ENCODE data around the gene MON2.

GRCh38 chr12:62605981-62606380 is 139.4 kb downstream of the MON2 start:
- no peak for TF ChIP-seq POLR2A (IDR thresholded peaks at IDR 0.05)
- TF ChIP-seq, protein P1, sequence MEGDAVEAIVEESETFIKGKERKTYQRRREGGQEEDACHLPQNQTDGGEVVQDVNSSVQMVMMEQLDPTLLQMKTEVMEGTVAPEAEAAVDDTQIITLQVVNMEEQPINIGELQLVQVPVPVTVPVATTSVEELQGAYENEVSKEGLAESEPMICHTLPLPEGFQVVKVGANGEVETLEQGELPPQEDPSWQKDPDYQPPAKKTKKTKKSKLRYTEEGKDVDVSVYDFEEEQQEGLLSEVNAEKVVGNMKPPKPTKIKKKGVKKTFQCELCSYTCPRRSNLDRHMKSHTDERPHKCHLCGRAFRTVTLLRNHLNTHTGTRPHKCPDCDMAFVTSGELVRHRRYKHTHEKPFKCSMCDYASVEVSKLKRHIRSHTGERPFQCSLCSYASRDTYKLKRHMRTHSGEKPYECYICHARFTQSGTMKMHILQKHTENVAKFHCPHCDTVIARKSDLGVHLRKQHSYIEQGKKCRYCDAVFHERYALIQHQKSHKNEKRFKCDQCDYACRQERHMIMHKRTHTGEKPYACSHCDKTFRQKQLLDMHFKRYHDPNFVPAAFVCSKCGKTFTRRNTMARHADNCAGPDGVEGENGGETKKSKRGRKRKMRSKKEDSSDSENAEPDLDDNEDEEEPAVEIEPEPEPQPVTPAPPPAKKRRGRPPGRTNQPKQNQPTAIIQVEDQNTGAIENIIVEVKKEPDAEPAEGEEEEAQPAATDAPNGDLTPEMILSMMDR (IDR thresholded peaks at IDR 0.05), result no peak

Measured in Peyer's patch (tissue), 4 donors.